ENCODE data around the gene SPINK9. TPM values are rescaled to one million over a fixed set of nuclear protein-coding genes. Genes with fewer than 3 reads are reported as not detected.

The SPINK9 gene
- total RNA-seq, 1 experiment from 2014 or later: not detected

DNA sequence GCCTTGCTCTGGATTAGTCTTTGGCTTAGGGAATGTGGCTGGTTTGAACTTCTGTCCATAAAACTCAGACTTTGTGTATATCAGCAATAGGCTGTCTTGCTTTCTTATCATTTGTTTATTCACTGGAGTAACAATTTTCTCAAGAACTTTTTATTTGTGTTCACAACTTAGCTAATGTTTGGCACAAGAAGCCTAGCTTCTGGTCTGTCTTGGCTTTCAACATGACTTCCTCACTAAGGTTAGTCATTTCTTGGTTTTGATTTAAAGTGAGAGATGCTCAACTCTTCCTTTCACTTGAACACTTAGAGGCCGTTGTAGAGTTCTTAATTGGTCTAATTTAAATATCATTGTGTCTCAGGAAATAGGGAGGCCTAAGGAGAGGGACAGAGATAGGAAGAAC, 53.3 kb downstream of the SPINK9 start:
- Histone ChIP-seq H3K79me1 (ENCODE audit: insufficient read depth, low read depth, low read length, poor library complexity, severe bottlenecking) (peaks cover 2% of the 10 kb centered on the region), H3K4me2 (ENCODE audit: insufficient read depth, insufficient read length, low read length) (no peak overlapping the region), H3K4me1 (ENCODE audit: insufficient read depth, low read length) (peaks cover 4% of the 10 kb centered on the region; the same call in 1 of the 2 replicates), H3K9ac (ENCODE audit: extremely low read depth, insufficient read length, low read length) (no peak overlapping the region), H4K5ac (ENCODE audit: insufficient read length, low read depth, low read length) (no peak overlapping the region), H2BK120ac (ENCODE audit: low read depth, low read length, poor library complexity, severe bottlenecking) (no peak overlapping the region), H4K91ac (ENCODE audit: insufficient read length, low read depth, low read length) (no peak overlapping the region), H2BK15ac (ENCODE audit: low read depth, low read length) (no peak overlapping the region), H3K79me2 (ENCODE audit: insufficient read depth, low read length) (peaks cover 19% of the 10 kb centered on the region; the same call in 1 of the 2 replicates), H4K8ac (replicated peaks; ENCODE audit: insufficient read length, low read depth, low read length) (no peak overlapping the region), H4K20me1 (ENCODE audit: control insufficient read depth, insufficient read depth, insufficient read length) (no peaks in the 10 kb centered on the region), H2BK5ac (ENCODE audit: insufficient read length, low read length) (no peak overlapping the region), H2AFZ (ENCODE audit: low read length) (no peak overlapping the region), H3K18ac (ENCODE audit: insufficient read length, low read depth, low read length) (no peak overlapping the region), H3K9me3 (ENCODE audit: control insufficient read depth, low read depth, low read length) (no peaks in the 10 kb centered on the region), H3K27ac (ENCODE audit: insufficient read length, low read depth, low read length) (no peak overlapping the region), H3K56ac (ENCODE audit: insufficient read length, low read depth, low read length) (no peak overlapping the region), H3T11ph (ENCODE audit: low read length) (no peak overlapping the region), H3K23me2 (ENCODE audit: insufficient read length, low read depth, low read length, poor library complexity, severe bottlenecking) (peaks cover 4% of the 10 kb centered on the region), H3K14ac (ENCODE audit: insufficient read depth, low read length) (no peak overlapping the region), H3K23ac (ENCODE audit: insufficient read length, low read depth, low read length) (no peak overlapping the region), H2BK20ac (ENCODE audit: low read depth, low read length, poor library complexity, severe bottlenecking) (no peak overlapping the region), H3K27me3 (ENCODE audit: insufficient read depth, low read length) (no peaks in the 10 kb centered on the region), H3K4ac (ENCODE audit: low read depth, low read length) (no peak overlapping the region), H2BK12ac (ENCODE audit: insufficient read length, low read depth, low read length) (no peak overlapping the region), H2AK5ac (ENCODE audit: insufficient read length, low read length) (no peak overlapping the region)
- WGBS (ENCODE audit: extremely low coverage, insufficient read length, low lambda C conversion rate): no CpG with 5 or more reads among the region's 1 CpG
- H3K9me3 Mint-ChIP-seq: no peaks in the 10 kb centered on the region
- no peak overlapping the region for H3K4me3 Mint-ChIP-seq
- peaks cover 0 to 13% (median 4%) of the 10 kb centered on the region in 3 experiments; a peak in 4 of 7 replicates for H3K36me3 Mint-ChIP-seq (ENCODE audit: insufficient read depth in 1 of 3, low read depth in 3 of 3)
- DNase-seq: no peak
- H3K4me1 Mint-ChIP-seq: peaks cover 38 to 44% of the 10 kb centered on the region in 2 experiments
- no peak for TF ChIP-seq CTCF (conservative IDR thresholded peaks at IDR 0.05)
- peak overlapping the region in 1 of 3 experiments; percentile 9; a peak in 1 of 7 replicates for H3K27ac Mint-ChIP-seq
- H3K27me3 Mint-ChIP-seq (ENCODE audit: low read depth): no peaks in the 10 kb centered on the region

Other genes starting within 250 kb of the SPINK9 start
- not detected in 2 replicates for gene SPINK14, start 167.0 kb upstream of the SPINK9 start, total RNA-seq (2021)
- gene SPINK6, start 132.5 kb upstream of the SPINK9 start, total RNA-seq (2021): not detected in 2 replicates
- gene MARCOL, start 97.0 kb upstream of the SPINK9 start, total RNA-seq (2021): not detected in 2 replicates
- gene SPINK13, start 66.8 kb upstream of the SPINK9 start, total RNA-seq (2021): not detected in 2 replicates
- not detected in 2 replicates for gene SPINK7, start 23.1 kb upstream of the SPINK9 start, total RNA-seq (2021)
- gene FBXO38, start 48.4 kb downstream of the SPINK9 start, total RNA-seq (2021): 34.6 and 39.5 TPM in 2 replicates

All from H9 (cell line).